NB4 (cell line): Measurements from ENCODE around the gene CYP26A1.
A peak's percentile ranks its signal among the peaks of the same experiment; 100 is the strongest.

ENCODE experiments used
- DNase-seq: peaks from one replicate; pipeline ENCODE4 v3.0.0; 2010; ENCODE audit warnings: low read depth
- H3K4me3 ChIP-seq: one replicate; pipeline ENCODE4 v1.5.1; 2011; ENCODE audit warnings: mild to moderate bottlenecking, low read depth, low read length, moderate library complexity
- CTCF ChIP-seq: IDR thresholded peaks from one replicate; pipeline ENCODE4 v1.5.1; 2012; ENCODE audit warnings: low read depth, low read length
- MAX ChIP-seq: IDR thresholded peaks from 2 replicates; pipeline ENCODE4 v1.6.1; 2011; ENCODE audit warnings: low read depth, low read length
- MYC ChIP-seq: IDR thresholded peaks from 2 replicates; pipeline ENCODE4 v1.6.1; 2011; ENCODE audit warnings: low read depth, low read length
- POLR2A ChIP-seq: IDR thresholded peaks from 2 replicates; pipeline ENCODE4 v1.6.1; 2011; ENCODE audit warnings: mild to moderate bottlenecking; ENCODE audit not compliant: insufficient read length; ENCODE audit errors: extremely low read depth

The CYP26A1 gene

DNA sequence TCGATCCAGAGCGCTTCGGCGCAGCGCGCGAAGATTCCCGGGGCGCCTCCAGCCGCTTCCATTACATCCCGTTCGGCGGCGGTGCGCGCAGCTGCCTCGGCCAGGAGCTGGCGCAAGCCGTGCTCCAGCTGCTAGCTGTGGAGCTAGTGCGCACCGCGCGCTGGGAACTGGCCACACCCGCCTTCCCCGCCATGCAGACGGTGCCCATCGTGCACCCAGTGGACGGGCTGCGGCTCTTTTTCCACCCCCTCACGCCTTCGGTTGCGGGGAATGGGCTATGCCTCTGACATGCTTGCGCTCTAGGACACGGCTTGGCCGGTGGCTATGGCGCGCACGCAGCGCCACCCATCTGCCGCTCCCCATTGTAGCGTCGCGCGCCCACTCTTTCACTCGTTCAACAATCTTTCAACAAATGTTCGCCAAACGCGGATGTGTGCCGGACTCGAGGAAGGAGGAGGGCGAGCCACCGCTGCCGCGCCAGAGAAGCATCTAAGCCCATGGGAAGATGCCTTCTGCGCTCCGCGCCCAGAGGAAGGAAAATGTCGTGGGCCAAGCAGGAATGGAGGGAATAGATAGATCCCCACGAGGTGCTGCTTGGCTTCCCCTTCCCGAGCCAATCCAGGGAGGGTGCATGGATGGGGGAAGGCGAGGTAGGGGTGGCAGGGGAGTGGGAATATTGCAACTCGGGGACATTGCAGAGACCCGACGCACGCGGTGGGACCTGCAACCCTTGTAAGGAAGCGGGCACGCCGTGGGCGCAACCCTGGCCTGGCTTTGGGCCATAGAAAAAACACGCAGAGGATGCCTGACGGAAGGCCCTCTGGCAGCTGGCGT lies 5.1 kb upstream of the CYP26A1 start:
- H3K4me3 ChIP-seq: no peak overlapping the region
- TF ChIP-seq MAX (no peak), MYC (no peak), POLR2A (no peak), CTCF (no peak)
- DNase-seq: no peak

DNA sequence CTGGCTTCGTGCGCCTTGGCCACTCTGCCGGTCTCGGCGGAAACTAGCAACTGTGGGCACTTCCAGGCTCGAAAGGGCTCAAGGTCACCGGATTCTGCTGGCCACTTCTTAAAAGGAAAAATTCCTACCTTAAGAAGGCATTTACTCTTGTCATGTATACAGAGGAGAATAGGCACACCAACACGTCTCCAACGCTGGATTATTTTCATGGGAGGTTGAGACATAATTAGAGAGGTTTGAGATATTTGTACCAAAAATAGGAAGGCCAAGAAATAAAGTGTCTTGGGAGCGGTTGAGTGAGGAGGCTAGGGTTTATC lies 4.5 kb upstream of the CYP26A1 start:
- H3K4me3 ChIP-seq: no peak overlapping the region
- TF ChIP-seq MAX: no peak
- no peak for TF ChIP-seq MYC
- no peak for DNase-seq

GRCh38 chr10:93070378-93071176 lies 3.1 kb upstream of the CYP26A1 start:
- no peak overlapping the region for H3K4me3 ChIP-seq
- TF ChIP-seq MYC: no peak
- no peak for TF ChIP-seq MAX
- no peak for TF ChIP-seq POLR2A
- TF ChIP-seq CTCF: no peak
- no peak for DNase-seq

DNA sequence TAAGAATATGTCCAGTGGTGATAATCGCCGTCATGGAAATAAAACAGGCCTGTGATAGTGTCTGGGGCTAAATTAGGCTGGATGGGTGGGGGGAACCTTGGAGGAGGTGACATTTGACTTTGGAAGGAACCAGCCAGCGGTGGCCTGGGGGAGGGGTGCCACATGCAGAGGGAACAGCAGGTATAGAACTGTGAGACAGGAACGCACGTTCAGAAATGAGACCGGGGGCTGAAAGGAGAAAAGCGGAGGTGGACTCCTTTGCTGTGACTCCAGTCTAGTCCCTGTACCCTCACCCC lies 2.6 kb upstream of the CYP26A1 start:
- H3K4me3 ChIP-seq: no peak overlapping the region
- no peak for TF ChIP-seq MAX
- TF ChIP-seq POLR2A: no peak
- no peak for TF ChIP-seq CTCF
- TF ChIP-seq MYC: no peak
- no peak for DNase-seq

DNA sequence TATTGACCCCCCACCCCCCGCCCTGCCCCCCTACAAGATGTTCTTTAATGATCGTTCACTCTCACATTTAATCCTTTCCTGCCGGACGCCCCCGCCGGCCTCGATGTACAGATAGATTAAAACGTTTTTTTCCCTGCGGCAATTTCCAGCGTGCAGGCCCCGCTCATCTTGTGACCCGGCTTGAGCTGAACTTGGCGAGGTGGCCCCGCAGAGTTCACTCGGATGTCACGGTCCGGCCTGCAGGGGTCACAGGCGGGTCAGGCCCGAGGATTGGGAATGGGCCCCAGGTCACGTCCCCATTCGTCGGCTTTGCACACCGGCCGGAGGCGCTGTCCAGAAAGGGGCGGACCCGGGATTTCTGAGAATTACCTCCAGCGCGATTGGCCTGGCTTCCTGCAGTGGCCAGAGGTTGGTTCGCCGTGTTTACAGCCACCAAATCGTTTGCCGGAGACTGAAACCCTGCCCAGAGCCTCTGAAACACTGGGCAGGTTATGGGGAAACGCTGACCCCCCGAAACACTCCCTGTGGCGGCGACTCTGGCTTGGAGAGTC lies 1.9 kb upstream of the CYP26A1 start:
- TF ChIP-seq MYC: no peak
- no peak for TF ChIP-seq MAX
- no peak for TF ChIP-seq CTCF
- TF ChIP-seq POLR2A: no peak
- H3K4me3 ChIP-seq: peak overlapping the region; percentile 25
- DNase-seq: peak; percentile 25

DNA sequence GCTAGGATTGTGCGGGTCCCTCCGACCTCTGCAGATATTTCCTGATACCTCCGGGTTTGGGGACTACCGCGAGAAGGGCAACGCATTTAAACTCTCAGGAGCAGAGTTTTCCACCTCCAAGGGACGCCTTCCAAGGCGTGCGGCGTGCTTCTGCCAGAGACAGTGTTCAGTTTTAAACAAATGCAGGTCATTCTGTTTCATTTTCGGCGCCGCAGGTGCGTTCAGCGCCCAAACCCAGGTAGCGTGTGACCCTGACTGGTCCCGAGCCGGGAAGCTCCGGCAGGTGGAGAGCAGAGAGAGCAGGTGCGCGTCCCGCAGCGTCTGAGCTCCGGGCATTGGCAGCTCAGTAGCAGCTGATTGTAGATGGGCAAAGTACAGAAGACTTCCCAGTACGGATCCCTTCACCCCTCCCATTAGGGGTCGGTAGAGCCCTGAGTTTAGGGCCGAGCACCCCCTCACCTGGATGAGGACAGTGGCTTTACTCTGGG lies 1.4 kb upstream of the CYP26A1 start:
- H3K4me3 ChIP-seq: peak overlapping the region; percentile 25
- no peak for TF ChIP-seq MAX
- no peak for TF ChIP-seq MYC
- TF ChIP-seq CTCF: no peak
- TF ChIP-seq POLR2A: no peak
- no peak for DNase-seq
